SK-N-MC (cell line): ENCODE measurements around the gene NCK2.

Experiments
- EZH2 ChIP-seq: fragments of 200-600 bp; sonication (generic); IDR thresholded peaks from one replicate; pipeline ENCODE4 v1.6.1; 2017; ENCODE audit warnings: antibody characterized with exemption
- POLR2AphosphoS5 ChIP-seq: IDR thresholded peaks from 2 replicates; pipeline ENCODE4 v1.6.1; 2012; ENCODE audit warnings: mild to moderate bottlenecking, low read depth, low read length, borderline replicate concordance

DNA sequence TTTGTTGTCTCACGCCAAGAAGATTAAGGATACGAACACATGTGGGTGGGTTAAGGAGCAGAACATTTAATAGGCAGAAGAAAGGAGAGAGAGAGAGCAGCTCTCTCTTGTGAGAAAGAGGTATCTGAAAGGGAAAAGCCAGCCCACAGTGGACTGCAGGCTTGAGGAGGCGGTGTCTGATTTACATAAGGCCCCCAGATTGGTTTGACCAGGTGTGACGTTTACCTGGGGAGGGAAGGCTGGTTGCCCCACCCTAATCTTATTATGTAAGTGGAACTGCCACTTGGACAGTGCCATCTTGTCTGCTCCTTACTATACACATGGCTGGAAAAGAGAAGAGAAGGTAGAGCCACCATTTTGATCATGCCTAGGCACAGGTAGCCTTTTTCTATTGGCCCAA is 189.2 kb downstream of the NCK2 start:
- TF ChIP-seq POLR2AphosphoS5: no peak
- TF ChIP-seq EZH2: no peak
